GM21423 (cell line): ENCODE data around the gene DNAH1.
A peak's percentile ranks its signal among the peaks of the same experiment; 100 is the strongest.
"Not testable (repeated sequence)": the region's sequence is repeated elsewhere in the genome, so short reads cannot be mapped to it uniquely, and the experiment has no call there.

Experiments
- ATAC-seq: cut with Tn5 transposase; IDR thresholded peaks from one replicate; pipeline ENCODE4 v1.9.1; 2021; ENCODE audit warnings: mild to moderate bottlenecking, moderate library complexity; ENCODE audit not compliant: unreplicated experiment

The DNAH1 gene

DNA sequence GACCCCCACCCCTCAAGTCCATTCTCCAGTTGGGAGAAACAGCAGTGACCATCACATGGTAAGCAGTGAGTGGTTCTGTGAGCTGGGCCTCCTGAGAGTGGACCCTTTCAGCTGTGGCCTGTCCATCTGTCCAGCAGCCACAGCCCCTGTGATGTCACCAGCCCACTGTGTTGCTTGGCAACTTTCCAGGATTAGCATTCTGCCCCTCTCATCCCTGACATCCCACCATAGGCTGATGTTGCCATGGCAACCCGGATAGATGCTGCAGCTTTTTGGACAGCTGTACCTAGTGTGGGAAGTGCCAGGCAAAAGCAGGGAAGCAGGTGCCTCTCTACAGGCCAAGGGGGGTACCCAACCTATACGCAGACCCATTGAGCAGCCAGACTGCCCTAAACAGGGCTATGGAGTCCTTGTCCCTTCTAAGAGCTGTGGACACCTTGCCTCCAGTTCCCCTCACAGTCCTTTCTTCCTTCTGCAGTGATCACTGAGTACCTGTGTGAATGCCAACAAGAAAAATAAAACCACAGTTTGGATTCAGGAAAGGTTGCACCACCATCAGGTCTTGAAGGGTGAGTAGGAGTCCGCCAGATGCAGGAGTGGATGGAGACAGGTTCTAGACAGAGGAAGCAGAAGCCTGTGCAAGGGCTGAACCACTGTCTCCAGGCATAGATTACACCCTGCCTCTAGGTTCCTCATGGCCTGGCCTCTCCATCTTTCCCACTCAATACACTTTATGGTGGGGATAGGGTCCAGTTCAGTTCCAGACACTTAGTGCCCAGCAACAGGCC lies at the start of gene DNAH1:
Gene DNAH1 (plus strand): TSS at position 343 of the 788 bp plus-strand sequence. CDS start 6,124 bp downstream, outside the sequence.
- no peak for ATAC-seq

DNA sequence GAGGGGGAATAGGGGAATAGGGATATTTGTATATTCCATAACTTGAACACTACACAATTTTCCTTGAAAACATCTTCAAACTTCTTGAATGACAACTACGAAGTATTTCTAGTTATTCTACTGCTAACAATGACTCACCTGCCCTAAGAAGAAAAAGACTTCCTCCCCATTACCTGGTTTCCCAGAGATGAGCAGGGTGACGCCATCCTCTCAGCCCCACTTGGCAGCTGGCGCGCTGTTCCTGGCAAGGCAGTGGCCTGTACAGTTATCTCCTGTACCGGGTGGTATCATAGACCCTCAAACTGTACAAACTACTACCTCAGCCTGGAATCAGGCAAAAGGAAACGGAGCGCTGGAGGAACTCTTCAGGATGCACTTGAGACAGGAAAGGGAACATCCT lies 48.1 kb upstream of the DNAH1 start:
- ATAC-seq, result no peak

DNA sequence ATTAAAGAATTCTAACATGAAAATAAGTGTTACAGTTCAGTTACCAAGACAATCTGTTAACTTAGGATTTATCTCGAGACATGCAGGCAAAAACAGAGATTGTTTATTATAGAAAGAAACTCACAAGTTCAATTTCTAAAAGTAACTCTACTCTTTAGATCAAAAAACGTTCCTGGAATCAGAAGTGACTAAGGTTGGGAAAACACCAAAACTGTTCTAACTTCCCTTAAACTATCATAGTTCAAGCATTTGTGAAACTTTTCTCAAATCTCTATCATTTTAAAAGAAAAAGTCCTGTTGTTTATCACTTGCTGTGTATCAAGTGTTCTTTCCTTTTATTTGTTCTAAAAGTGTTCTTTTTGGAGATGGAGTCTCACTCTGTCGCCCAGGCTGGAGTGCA lies 46.3 kb upstream of the DNAH1 start:
- no peak for ATAC-seq

DNA sequence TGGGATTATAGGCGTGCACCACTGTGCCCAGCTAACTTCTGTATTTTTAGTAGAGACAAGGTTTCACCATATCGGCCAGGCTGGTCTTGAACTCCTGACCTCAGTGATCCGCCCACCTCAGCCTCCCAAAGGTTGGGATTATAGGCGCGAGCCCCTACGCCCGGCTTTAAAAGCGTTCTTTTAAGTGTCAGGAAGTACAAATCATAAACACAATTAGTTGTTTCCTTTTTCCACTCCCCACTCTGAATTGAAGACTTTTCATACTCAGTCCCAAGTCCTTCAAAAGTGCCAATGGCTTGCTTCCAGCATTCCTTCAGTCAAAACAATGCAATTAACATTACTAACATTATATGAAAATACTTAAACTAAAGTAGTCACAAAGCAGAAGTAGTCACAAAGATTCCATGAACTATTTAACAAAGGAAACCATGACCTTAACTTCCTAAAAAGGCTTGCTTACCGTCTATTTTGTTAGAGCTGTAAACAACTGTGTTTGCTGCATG lies 45.8 kb upstream of the DNAH1 start:
- ATAC-seq, result no peak

DNA sequence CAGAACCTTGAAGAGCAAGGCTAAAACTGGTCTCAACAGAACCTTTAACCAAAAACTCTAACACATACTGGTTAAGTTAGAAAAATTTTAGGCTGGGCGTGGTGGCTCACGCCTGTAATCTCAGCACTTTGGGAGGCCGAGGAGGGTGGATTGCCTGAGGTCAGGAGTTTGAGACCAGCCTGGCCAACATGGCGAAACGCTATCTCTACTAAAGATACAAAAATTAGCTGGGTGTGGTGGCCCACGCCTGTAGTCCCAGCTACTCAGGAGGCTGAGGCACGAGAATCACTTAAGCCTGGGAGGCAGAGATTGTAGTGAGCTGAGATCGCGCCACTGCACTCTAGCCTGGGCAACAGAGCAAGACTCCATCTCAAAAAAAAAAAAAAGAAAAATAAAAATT lies 43.9 kb upstream of the DNAH1 start:
- not testable (repeated sequence) for ATAC-seq

DNA sequence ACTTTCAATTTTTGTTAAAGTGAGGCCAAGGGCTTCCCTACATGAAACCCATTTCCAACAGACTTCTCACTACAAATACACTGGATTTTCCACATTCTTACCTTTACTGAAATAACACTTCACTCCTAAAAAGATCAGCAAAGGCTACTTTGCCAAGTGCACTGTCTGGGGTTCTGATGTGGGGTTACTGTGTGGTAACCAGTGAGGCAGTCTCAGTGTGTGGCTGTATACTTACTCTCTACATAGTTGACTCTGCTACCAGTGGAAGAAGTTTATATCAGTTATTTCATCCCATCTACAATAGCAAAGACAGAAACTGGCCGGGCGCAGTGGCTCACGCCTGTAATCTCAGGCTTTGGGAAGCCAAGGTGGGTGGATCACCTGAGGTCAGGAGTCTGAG lies 43.3 kb upstream of the DNAH1 start:
- no peak for ATAC-seq

DNA sequence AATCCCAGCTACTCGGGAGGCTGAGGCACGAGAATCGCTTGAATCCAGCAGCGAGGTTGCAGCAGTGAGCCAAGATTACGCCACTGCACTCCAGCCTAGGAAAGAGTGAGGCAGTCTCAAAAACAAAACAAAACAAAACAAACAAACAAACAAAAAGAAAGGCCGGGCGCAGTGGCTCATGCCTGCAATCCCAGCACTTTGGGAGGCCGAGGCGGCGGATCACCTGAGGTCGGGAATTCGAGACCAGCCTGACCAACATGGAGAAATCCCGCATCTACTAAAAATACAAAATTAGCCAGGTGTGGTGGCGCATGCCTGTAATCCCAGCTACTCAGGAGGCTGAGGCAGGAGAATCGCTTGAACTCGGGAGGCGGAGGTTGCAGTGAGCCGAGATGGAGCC lies 41.3 kb upstream of the DNAH1 start:
- ATAC-seq, result not testable (repeated sequence)

DNA sequence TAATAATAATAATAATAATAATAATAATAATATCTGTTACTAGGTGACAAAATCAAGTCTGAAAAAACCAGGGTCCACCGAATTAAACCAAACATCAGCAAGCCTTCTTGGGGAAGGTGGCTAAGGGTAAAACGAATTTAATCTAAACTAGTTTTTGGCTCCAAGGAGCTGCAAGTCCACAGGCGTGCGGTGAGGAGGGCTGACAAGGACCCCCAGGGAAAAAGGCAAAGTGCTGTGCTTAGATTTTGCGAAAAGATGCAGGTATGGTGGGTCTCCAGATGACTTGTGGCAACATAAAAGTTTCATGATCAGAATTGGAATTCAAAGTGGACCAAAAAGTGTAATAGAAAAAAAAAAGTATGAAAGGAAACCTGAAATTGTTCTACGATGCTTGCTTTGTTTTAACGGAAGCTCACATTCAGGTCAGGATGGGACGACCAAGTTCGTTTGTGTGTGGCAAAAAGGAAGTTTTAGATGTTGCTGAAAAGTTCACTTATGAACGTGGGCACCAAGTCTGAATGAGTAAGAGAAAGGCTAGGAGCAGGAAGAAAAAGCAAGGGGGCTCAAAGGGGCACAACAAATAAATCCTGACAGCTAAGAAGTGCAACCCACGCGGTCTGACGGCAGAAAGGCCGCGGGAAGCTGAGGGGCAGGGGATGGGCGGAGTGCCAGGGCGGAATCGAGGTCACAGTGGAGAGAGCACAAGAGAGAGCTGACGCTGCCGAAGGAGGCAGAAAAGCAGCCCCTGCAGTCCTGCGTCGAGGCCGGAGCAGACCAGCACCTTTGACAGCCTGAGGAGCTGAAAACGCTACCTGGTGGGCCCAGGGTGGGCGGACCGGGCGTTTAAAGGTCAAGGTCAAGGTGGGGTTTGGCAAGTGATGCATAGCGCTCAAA lies 38.8 kb upstream of the DNAH1 start:
- no peak for ATAC-seq

DNA sequence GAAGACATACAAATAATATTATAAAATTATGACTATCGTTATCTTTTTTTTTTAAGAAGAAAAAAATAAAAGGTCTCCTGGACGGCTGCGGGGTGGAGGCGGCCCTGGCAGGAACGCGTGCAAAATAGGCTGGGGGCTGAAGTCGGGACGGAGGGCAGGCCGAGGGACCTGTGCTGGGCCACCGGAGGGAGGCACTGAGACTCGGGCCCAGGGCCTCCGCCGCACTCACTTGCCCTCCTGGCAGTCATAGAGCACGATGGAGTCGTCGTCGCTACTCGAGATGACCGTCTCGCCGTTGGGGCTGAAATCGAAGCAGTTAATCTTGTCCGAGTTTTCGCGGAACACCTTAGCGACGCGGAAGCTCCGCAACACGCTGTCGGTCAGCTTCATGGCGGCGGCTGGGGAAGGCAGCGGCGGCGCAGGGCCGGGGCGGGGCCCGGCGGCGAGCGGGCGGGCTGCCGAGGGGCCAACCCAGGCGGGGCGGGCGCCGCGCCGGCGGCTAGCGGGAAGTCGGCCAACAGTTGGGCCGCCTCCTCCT lies 38.1 kb upstream of the DNAH1 start:
- ATAC-seq, result peak; percentile 56

DNA sequence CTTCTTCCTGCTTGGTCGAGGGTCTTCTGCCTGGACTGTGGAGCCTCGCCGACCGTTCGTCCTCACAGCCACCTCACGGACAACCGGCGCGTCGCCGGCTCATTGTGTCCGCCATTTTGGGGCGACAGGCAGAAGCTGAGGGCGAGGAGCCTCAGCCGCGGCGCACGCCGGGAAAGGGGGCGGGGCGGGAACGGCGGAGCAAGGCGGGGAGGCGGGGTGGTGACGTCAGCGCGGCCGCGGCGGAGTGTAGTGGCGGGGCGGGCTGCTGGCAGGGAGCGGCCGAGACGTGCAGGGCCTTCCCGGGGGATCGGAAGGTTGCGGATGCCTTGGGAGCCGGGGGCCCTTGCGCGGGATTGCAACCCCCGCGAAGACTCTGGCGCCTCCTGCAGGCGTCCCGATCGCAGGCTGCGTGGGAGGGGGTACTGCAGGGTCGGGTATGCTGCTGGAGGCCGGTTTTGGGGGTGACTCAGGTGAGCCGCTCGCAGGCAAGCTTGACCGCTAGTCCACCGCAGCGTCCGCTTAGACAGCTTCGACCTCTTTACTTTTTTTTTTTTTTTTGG lies 37.5 kb upstream of the DNAH1 start, which contains the start of gene WDR82:
Gene WDR82 (minus strand): TSS at position 140 of the 560 bp plus-strand sequence. CDS start 288 bp downstream, outside the sequence.
- ATAC-seq, result peak; percentile 79

DNA sequence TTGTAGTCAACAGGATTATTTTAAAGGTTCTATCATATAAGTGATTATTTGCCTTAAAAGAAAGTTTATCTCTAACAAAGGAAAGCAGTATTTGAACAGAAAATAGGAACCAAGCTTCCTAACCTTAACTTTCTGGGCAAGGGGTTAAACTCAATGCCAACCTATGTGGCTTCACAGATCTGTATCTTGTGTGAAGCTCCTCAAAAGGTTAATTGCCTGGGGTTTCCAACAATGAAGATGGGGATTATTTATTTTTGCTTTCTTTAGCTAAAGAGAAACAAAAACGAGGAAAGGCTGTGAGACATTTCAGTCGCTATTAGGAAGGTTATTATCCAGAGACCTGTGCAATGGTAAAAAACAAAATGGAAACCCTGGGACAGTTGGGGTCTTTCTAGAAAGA lies 36.5 kb upstream of the DNAH1 start:
- no peak for ATAC-seq

DNA sequence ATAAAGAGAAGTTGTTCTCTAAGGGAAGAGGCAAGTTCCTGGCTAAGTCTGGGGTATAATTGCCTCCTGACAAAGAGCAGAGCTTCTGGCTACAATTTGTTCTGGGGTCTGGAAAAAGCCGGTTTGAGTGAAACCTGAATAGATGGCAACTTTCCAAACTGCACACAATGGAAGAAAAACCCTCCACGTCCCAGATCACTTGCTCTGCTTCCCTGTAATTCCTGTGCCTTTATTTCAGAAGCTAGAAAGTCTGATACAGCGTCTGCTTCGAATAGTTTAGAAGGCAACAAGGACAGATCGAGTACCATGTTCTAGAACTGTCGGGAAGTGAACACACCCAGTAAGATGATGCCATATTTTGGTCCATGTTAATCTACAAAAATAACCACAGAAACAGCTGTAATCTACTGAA lies 36.1 kb upstream of the DNAH1 start:
- ATAC-seq, result no peak

DNA sequence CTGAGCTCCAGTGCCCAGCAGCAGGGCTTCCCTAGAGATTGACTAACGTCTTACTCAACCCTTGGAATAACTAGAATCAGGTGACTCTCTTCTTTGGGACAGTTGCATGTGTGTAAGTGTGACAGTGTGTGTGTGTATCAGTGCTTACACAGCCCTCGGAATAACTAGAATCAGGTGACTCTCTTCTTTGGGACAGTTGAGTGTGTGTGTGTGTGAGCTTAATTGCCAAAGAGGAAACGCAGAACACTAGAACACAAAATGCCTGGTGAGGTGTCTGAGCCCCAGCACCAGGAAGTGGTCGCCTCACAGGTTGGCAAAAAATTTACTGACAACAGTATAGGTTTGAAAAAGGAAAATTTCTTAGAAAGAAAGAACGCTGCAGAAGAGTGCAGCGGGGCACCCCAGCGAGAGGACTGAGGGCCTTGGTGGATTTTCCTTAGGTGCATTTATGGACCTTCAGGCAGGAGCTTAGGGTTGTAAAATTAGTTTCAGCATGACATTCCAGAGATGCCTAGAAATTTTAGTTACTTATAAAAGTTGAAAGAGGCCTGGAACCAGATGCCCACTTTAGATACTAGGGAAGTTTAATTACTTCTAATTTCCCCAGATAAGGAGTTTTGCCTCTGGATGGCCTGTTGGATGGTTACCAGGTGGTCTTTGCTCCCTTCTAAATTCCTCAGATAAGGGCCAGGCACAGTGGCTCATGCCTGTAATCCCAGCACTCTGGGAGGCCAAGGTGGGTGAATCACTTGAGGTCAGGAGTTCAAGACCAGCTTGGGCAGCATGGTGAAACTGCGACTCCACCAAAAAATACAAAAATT lies 33.9 kb upstream of the DNAH1 start:
- ATAC-seq, result no peak

DNA sequence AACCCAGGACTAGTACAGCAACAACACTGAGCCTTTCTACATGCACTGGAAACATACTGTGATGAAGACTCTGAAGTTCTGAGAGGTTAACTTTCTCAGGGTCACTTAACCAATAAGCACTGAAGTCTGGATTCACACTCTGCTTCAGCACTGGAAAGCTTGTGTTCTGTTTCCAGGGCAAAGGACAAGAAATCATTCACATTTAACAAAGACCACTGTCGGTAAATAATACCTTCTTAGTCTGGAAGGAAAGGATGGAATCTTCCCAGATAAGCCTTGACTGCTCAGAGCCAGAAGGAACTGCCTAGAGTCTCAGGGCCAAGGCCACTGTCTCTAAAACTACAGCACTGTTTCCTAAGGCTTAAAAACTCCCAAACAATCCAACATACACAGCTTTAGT lies 32.8 kb upstream of the DNAH1 start:
- ATAC-seq, result no peak

DNA sequence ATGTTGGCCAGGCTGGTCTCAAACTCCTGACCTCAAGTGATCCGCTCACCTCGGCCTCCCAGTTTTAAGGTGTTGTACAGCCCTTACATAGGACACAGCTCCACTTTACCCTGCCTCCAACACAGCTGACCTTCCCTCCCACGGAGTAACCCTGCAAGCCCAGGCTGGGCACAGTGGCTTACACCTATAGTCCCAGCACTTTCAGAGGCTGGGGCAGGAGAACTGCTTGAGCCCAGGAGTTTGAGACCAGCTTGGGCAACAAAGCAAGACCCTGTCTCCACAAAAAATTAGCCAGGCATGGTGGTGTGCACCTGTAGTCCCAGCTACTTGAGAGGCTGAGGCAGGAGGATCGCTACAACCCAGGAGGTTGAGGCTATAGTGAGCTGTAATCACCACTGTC lies 32.1 kb upstream of the DNAH1 start:
- not testable (repeated sequence) for ATAC-seq

DNA sequence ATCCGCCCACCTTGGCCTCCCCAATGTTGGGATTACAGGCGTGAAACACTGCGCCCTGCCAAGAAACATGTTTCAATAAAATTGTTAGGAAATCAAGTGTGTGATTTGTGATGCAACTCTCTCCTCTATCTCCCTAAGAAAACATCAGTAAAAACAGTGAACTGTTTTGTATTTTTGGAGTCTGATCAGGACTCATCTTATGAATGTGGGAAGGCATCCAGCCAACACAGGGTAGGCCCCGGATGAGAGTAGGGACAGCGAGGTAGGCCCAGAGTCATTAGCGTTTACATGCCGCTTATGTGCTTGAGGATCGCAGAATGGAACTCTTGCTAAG lies 29.4 kb upstream of the DNAH1 start:
- no peak for ATAC-seq

DNA sequence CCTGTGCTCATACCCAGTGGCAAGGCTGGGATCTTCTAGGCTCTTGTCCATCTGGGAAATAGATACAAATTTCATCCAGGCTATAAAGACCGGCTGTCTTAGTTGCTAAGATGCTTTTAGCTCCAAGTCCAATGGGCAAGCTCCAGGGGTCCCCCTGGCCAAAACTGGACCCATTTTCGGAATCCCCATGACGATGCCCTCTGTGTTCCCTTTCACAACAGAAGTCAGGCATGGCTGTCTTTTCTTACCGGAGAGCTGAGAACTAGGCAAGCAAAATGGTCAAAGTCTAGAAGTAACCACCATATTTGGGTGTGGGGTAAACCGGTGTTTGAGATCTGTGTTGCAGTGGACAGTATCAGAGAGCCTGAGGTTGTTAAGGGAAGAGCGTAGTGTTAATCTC lies 27.4 kb upstream of the DNAH1 start:
- ATAC-seq, result no peak

DNA sequence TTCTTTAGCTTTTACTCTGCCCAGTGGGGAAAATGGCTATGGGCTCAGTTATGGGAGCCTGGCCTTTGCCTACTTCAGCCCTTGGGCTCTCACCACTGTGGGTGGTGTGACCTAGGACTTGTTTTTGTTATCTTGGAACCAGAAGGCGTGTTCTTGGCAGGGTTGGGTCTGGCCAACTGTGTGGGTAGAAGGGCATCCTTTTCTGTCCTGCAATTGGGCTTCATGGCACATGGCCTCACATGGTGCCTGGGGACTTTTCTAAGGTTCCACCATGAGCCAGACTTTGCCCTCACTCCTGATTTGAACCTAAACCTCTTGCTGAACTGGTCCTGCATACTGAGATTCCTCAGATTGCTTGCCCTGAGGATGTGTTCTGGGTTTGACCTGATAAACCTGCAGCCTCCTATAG lies 26.8 kb upstream of the DNAH1 start:
- no peak for ATAC-seq

DNA sequence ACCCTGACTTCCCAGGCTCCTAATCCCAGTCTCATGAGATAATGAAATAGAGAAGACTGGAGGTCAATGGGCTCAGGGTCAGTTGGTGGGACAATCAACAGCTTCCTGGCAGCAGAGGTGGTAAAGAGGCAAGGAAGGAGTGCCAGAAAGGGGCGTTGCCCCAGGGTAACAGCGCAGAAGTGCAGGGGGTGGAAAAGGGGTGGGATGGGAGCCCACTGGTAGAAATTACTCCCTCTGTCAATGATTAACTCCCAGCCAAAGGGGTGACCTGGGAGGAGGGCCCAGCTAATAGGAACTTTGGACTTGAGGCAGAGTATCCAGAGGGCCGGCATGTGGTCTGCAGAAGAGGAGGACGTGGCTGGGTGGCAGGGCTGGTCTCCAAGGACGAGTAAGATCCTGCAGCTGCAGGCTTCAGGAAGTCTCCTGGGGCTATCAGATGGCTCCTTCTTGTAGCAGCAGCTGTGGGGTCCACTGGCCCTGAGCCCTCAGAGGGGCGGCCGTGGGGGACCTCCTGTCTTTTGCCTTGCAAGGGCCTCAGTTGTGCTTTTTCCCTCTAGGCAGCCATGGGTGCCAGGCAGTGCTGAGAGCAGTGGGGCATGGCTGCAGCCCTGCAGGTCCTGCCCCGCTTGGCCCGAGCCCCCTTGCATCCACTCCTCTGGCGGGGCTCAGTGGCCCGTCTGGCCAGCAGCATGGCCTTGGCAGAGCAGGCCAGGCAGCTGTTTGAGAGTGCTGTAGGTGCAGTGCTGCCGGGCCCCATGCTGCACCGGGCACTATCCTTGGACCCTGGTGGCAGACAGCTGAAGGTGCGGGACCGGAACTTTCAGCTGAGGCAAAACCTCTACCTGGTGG lies 26.1 kb upstream of the DNAH1 start:
- ATAC-seq, result no peak
